AG04449 (cell line): ENCODE measurements around the gene TEKT2.

Experiments used
- CTCF ChIA-PET: fragments of 350-600 bp; formaldehyde crosslinking; extraction: SDS; loops from one replicate; lab custom pipeline; 2021; ENCODE audit warnings: antibody characterized with exemption; lab: Yijun Ruan, JAX
- POLR2A ChIA-PET: fragments of 400-600, 350-600 bp; formaldehyde crosslinking; extraction: SDS; loops from one replicate; lab custom pipeline; 2020; ENCODE audit warnings: antibody characterized with exemption, inconsistent platforms; lab: Yijun Ruan, JAX
- DNase-seq: peaks from one replicate; pipeline ENCODE4 v3.0.0-alpha.2; 2010; ENCODE audit warnings: low read depth, low spot score
- H3K4me3 ChIP-seq: 2 replicates; pipeline ENCODE4 v1.5.1; 2011; ENCODE audit warnings: low read depth, mild to moderate bottlenecking, control low read depth, low read length
- TF ChIP-seq, protein P1 (sequence below): IDR thresholded peaks from one replicate; pipeline ENCODE4 v1.5.1; 2011; ENCODE audit warnings: mild to moderate bottlenecking, moderate library complexity, low read length, control low read depth, inconsistent platforms; ENCODE audit not compliant: insufficient read depth; ENCODE audit errors: missing control alignments

The TEKT2 gene

DNA sequence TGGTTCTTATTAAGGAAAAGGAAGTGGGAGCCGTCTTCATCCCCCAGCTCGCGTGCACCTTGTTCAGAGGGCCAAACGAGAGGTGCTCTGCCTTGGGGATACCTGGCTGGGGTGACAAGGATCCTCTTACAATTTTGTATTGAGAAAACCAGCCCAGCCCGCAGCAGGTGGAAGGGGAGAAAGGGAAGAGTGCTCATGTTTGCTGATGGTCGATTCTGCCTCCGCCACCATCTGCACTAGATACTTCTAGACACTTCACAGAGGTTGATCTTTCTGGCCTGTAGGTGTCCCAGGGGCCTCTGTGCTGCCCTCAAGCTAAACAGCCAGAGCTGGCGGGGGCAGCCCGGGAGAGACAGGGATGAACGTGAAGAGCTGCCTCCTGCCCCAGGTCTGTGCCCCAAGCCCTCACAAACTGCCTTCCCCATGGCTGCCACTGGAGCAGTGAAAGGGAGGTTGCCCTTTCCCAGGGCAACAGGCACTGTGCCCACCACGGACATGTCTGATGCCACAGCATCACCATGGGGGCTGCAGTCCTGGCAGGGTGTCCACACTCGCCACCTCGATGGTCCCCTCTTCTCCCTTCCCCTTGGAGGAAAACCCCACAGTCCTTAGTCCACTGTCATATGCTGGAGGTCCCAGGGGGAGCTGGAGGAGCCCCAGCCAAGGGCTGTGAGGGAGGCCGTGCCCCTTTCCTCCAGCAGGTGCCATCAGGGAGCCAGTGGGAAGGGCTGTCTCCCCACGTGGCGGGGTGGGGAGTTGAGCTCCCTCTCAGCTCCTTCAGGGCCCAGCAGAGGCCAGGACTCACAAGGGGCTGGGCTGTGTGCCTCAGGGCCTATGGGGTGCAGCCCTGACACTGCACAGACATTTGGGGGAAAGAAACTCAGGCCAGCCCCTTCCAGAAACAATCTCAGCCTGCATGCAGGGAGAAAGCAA lies 12.9 kb downstream of the TEKT2 start:
- no peak overlapping the region for H3K4me3 ChIP-seq
- POLR2A ChIA-PET, result interaction anchor here (0.6 kb wide), 1 partner anchor 102 kb away, joined by 3 read pairs; no protein-coding TSS in a partner anchor

DNA sequence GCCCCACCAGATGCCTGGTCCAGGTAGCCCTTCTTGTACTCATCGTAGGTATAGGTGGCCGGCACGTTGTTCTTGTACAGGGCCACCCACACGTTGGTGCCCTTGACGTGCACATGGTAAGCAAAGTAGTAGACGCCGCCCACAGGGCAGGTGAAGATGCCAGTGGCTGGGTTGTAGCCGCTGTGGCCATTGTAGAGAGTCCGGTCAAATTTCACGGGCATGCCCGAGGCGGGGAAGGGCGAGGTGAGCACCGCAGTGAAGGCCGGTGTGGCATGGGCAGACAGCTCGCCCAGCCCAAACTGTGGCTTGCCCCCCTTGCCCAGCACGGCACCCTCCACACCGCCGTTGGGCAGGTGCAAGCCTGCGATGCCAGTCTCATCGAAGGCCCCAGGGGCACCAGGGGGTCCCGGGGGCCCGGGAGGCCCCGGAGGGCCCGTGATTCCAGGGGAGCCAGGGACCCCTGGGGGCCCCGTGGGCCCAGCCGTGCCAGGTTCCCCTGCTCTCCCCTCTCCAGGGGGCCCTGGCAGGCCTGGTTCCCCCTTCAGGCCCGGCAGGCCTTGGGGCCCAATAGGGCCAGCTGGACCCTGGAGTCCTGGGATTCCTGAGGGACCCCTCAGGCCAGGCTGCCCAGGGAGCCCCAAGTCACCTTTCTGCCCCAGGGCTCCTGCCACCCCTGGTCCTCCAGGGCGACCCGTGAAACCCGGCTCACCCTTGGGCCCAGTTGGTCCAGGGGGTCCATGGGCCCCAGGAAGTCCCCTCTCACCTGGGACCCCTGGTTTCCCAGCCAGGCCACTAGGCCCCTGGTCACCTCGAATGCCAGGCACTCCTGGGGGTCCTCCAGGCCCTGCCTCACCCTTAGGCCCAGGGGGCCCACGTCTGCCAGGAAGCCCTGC lies 14.0 kb downstream of the TEKT2 start:
- ChIA-PET CTCF (interaction anchor here (0.6 to 18.7 kb wide), 16 partner anchors 9 to 322 kb away, joined by 3 to 453 read pairs (median 5); partner anchors contain the start of gene TRAPPC3), POLR2A (interaction anchor here (0.6 kb wide), 1 partner anchor 100 kb away, joined by 3 read pairs; no protein-coding TSS in a partner anchor)
- DNase-seq, result no peak
- H3K4me3 ChIP-seq, result no peak overlapping the region
- TF ChIP-seq, protein P1, sequence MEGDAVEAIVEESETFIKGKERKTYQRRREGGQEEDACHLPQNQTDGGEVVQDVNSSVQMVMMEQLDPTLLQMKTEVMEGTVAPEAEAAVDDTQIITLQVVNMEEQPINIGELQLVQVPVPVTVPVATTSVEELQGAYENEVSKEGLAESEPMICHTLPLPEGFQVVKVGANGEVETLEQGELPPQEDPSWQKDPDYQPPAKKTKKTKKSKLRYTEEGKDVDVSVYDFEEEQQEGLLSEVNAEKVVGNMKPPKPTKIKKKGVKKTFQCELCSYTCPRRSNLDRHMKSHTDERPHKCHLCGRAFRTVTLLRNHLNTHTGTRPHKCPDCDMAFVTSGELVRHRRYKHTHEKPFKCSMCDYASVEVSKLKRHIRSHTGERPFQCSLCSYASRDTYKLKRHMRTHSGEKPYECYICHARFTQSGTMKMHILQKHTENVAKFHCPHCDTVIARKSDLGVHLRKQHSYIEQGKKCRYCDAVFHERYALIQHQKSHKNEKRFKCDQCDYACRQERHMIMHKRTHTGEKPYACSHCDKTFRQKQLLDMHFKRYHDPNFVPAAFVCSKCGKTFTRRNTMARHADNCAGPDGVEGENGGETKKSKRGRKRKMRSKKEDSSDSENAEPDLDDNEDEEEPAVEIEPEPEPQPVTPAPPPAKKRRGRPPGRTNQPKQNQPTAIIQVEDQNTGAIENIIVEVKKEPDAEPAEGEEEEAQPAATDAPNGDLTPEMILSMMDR, result no peak

More for the DNA sequence above, 12.9 kb downstream of the TEKT2 start:
- no peak for DNase-seq
- CTCF ChIA-PET, result interaction anchor here (0.6 to 18.7 kb wide), 14 partner anchors 9 to 292 kb away, joined by 3 to 453 read pairs (median 4); partner anchors contain the start of gene TRAPPC3
- TF ChIP-seq, protein P1, result peak; percentile 52

DNA sequence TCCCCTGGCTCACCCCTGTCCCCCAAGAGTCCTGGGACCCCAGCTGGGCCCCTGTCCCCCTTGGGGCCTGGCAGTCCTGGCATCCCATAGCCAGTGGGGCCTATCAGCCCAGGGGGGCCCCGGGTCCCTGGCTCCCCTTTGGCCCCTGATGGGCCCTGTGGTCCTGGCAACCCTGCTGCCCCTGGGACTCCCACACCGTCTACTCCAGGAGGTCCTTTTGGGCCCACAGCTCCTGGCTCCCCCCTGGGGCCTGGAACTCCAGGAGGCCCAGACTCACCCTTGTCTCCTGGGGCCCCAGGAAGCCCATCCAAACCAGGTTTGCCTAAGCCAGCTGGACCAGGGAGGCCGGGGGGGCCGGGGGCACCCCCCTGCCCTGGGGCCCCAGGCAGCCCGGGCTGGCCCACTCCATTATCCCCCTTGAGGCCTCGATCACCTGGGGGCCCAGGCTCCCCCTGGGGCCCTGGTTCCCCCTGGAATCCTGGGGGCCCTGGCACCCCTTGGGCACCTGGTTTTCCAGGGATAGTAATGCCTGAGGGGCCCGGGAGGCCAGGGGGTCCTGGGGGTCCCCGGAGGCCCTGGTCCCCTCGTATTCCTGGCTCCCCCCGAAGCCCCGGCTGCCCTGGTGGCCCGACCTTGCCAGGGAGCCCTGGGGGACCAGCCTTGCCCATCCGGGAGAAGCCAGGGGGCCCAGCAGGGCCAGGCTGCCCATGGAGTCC lies 14.9 kb downstream of the TEKT2 start:
- ChIA-PET CTCF (interaction anchor here (0.6 to 18.7 kb wide), 10 partner anchors 8 to 321 kb away, joined by 3 to 453 read pairs (median 8); partner anchors contain the start of gene TRAPPC3), POLR2A (no interaction called here)
- TF ChIP-seq, protein P1, result no peak

DNA sequence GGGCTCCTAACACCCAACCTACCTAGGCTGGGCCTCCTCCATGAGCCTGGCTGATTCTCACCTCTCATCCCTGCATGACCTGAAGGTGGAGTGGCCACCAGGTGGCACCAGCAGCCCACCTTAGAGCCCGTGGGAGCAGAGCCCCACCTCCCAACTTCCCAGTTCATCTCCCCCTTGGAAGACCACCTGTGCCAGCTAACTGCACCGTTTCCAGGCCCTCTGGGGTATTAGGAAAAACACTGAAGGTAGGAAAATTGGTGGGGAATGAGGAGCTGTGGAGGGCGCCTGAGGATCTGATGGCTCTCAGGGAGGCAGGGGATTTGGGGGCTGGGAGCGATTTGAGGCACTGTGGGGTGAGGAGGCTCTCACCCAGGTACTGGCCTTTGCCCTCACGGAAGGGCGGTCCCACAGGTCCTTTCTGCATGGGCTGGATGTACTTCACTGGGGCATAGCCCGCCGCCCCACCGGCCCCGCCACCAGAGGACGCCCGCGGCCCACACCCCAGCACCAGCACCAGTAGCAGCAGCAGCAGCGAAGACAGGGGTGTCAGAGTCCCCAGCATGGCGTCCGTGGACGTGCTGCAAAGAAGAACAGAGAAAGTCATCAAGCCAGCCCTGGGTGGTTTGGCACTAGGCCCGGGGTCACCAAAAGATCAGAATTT lies 15.9 kb downstream of the TEKT2 start:
- ChIA-PET CTCF (interaction anchor here (0.7 to 18.7 kb wide), 31 partner anchors 9 to 322 kb away, joined by 3 to 453 read pairs (median 5); partner anchors contain the start of genes EVA1B, SH3D21 and TRAPPC3), POLR2A (no interaction called here)
- TF ChIP-seq, protein P1, result peak; percentile 91
- H3K4me3 ChIP-seq, result no peak overlapping the region
- DNase-seq, result no peak

More for the DNA sequence above, 14.9 kb downstream of the TEKT2 start:
- H3K4me3 ChIP-seq, result no peak overlapping the region
- no peak for DNase-seq

DNA sequence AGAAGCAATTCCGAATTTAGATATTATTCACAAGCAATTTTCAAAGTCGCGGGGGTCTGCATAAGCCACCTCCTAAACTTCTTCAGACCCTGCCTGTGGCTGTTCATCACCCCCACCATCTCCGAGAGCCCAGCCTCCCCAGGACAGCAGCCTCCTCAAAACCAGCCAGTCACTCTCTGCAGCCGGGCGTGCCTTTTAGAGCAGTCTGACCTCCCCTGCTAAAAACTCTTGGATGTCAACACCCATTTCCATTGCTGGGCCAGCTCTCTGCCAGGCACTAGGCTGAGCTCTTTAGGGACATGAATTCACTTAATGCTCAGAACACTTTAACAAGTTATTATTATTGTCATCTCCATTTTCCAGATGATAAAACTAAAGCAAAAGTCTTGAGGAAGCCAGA lies 16.5 kb downstream of the TEKT2 start:
- TF ChIP-seq, protein P1, result no peak
- no peak overlapping the region for H3K4me3 ChIP-seq
- ChIA-PET POLR2A (no interaction called here), CTCF (interaction anchor here (0.7 to 18.7 kb wide), 30 partner anchors 8 to 321 kb away, joined by 3 to 453 read pairs (median 5); partner anchors contain the start of genes EVA1B, SH3D21 and TRAPPC3)
- DNase-seq, result no peak
